Left ventricle myocardium inferior (tissue), 1 donor: ENCODE measurements around the gene CD151. TPM values are rescaled to one million over a fixed set of nuclear protein-coding genes. Genes with fewer than 3 reads are reported as not detected.

ENCODE experiments used
- DNase-seq: peaks from one replicate; pipeline ENCODE4 v3.0.0-alpha.2; 2020
- H3K27ac ChIP-seq: fragments of 200-600 bp; replicated peaks from 2 replicates; pipeline ENCODE4 v1.8.0; 2021
- H3K27me3 ChIP-seq: fragments of 200-600 bp; 2 replicates; pipeline ENCODE4 v1.8.0; 2021; ENCODE audit warnings: low read depth
- H3K36me3 ChIP-seq: fragments of 200-600 bp; 2 replicates; pipeline ENCODE4 v1.8.0; 2021
- H3K4me1 ChIP-seq: fragments of 200-600 bp; 2 replicates; pipeline ENCODE4 v1.8.0; 2021
- H3K4me3 ChIP-seq: fragments of 200-600 bp; 2 replicates; pipeline ENCODE4 v1.8.0; 2021; ENCODE audit warnings: mild to moderate bottlenecking, moderate library complexity
- H3K9me3 ChIP-seq: fragments of 200-600 bp; replicated peaks from 2 replicates; pipeline ENCODE4 v1.8.0; 2021
- CTCF ChIP-seq: fragments of 200-600 bp; IDR thresholded peaks from 2 replicates; pipeline ENCODE4 v1.8.0; 2021; ENCODE audit warnings: antibody characterized with exemption, mild to moderate bottlenecking, borderline replicate concordance
- intact Hi-C: fragments of 100-400 bp; cut with micrococcal nuclease; formaldehyde crosslinking; loops from one replicate; pipeline ENCODE4 v1.11.0; 2022
- total RNA-seq: library from RNA; stranded (reverse); fragmentation: NEBNext Ultra II Directional; extraction: Animal tissue kit (Norgen Biotek cat#: 25700); gene quantifications from one replicate; pipeline ENCODE4 v1.2.1, GENCODE V29; 2021
- donor health status: DM: no; HTN: yes; CAD: no; lungs with severe emphysema.

The CD151 gene
- total RNA-seq, 1 donor from 2014 or later = 408 TPM

GRCh38 chr11:846496-847098 is 13.8 kb downstream of the CD151 start:
- intact Hi-C loops = no loop called here

GRCh38 chr11:847876-848275 is 15.1 kb downstream of the CD151 start:
- Histone ChIP-seq H3K4me1 (peaks cover 93% of the 10 kb centered on the region), H3K27ac (no peak overlapping the region), H3K27me3 (no peaks in the 10 kb centered on the region), H3K9me3 (no peaks in the 10 kb centered on the region), H3K36me3 (no peaks in the 10 kb centered on the region), H3K4me3 (no peak overlapping the region)
- no peak for DNase-seq
- no peak for TF ChIP-seq CTCF
- intact Hi-C loops = no loop called here

More at GRCh38 chr11:846496-847098, 13.8 kb downstream of the CD151 start:
- Histone ChIP-seq H3K4me3 (no peak overlapping the region), H3K4me1 (peaks cover 92% of the 10 kb centered on the region), H3K27ac (peak overlapping the region; percentile 97), H3K9me3 (no peaks in the 10 kb centered on the region), H3K27me3 (no peaks in the 10 kb centered on the region), H3K36me3 (no peaks in the 10 kb centered on the region)
- TF ChIP-seq CTCF = no peak
- DNase-seq = no peak

GRCh38 chr11:848380-848931 is 15.7 kb downstream of the CD151 start:
- no peak for DNase-seq
- intact Hi-C loops = no loop called here
- Histone ChIP-seq H3K36me3 (no peaks in the 10 kb centered on the region), H3K27me3 (no peaks in the 10 kb centered on the region), H3K4me3 (peak overlapping the region; percentile 66), H3K9me3 (no peaks in the 10 kb centered on the region), H3K27ac (no peak overlapping the region), H3K4me1 (peaks cover 93% of the 10 kb centered on the region)
- peak; percentile 92 for TF ChIP-seq CTCF

DNA sequence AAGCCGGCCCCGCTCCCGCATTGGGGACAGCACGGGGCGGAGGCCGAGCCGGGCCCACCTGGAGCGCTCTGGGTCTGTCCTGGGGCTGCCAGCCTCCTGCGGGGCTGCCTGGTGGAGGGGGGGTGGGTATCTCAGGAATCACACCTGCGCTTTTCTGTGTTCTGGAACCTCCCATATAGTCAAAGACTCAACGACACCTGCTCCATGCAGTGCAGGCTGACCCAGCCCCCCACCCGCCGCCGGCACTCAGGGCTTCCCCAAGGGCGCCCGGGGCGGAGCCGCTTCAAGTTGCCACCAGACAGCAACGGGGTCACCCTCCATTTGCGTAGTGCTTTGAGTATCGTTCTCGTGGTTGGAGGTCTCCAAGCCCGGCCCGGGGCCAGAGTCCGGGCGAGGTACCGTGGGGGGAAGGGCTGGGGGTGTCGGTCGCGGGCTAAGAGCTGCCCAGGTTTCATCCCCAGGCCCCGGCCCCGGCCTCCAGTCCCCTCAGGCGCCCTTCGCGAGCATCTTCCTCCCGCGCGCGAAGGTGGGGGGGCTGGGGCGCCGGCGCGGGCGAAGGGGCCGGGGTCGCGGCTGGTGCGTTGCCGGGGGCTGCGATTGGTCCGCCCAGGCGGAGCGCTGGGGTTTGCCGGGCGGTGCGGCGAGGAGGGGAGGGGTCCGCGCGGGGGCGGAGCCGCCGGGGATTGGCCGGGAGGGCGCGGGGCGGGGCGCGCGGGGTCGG is 16.5 kb downstream of the CD151 start:
- TF ChIP-seq CTCF = no peak
- Histone ChIP-seq H3K9me3 (no peaks in the 10 kb centered on the region), H3K27ac (no peak overlapping the region), H3K27me3 (no peaks in the 10 kb centered on the region), H3K4me1 (peaks cover 93% of the 10 kb centered on the region), H3K36me3 (no peaks in the 10 kb centered on the region), H3K4me3 (peak overlapping the region; percentile 66)
- no peak for DNase-seq
- intact Hi-C loops = no loop called here

GRCh38 chr11:849951-850774 is 17.4 kb downstream of the CD151 start:
- TF ChIP-seq CTCF = no peak
- intact Hi-C loops = no loop called here
- Histone ChIP-seq H3K4me3 (peak overlapping the region; percentile 66), H3K9me3 (no peaks in the 10 kb centered on the region), H3K36me3 (no peaks in the 10 kb centered on the region), H3K27me3 (no peaks in the 10 kb centered on the region), H3K4me1 (peaks cover 92% of the 10 kb centered on the region), H3K27ac (no peak overlapping the region)
- DNase-seq = no peak
